ENCODE measurements around the gene ZNF580.

Gene ZNF580

DNA sequence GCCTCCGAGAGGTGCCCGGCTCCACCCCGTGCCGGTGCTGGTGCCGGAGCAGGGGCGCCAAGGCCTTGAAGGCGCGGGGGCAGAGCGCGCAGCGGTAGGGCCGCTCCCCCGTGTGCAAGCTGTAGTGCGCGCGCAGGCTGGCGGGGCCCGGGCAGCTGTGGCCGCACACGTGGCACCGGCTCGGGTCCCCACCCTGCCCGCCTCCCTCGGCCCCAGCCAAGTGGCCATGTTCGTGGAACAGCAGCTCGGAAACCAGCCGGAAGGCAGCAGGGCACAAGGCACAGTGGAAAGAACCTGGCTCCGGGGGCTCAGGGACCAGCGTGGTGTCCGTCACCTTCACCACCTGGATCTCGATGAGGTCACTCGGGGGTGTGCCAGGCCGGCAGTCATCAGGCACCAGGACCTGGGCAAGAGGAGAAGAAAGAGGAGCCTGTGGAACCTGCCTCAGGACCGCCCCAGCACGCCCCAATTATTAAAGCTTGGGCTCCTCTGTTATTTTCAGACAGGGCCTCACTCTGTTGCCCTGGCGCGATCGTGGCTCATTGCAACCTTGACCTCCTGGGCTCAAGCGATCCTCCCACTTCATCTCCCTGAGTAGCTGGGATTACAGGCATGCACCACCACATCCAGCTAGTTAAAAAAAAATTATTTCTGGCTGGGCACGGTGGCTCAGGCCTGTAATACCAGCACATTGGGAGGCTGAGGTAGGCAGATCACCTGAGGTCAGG lies 18.4 kb upstream of the ZNF580 start:
- TF ChIP-seq CTCF (IDR thresholded peaks at IDR 0.05; ENCODE audit: low read depth, low read length, missing control alignments): no peak
- in situ Hi-C loops (cut with HindIII; ENCODE audit: low sequenced_read_pairs): loop anchor here (5.0 to 25.0 kb wide), 2 partner anchors 110 to 1160 kb away; partner anchors contain the start of genes CDC42EP5 and LENG9
- no peak overlapping the region for H3K4me3 ChIP-seq (ENCODE audit: low read depth, low read length)
- DNase-seq (ENCODE audit: low read depth): no peak

GRCh38 chr19:55623130-55623529 lies 17.7 kb upstream of the ZNF580 start:
- in situ Hi-C loops (cut with HindIII; ENCODE audit: low sequenced_read_pairs): loop anchor here (5.0 to 25.0 kb wide), 2 partner anchors 111 to 1161 kb away; partner anchors contain the start of genes CDC42EP5 and LENG9
- no peak overlapping the region for H3K4me3 ChIP-seq (ENCODE audit: low read depth, low read length)
- DNase-seq (ENCODE audit: low read depth): no peak
- TF ChIP-seq CTCF (IDR thresholded peaks at IDR 0.05; ENCODE audit: low read depth, low read length, missing control alignments): no peak

DNA sequence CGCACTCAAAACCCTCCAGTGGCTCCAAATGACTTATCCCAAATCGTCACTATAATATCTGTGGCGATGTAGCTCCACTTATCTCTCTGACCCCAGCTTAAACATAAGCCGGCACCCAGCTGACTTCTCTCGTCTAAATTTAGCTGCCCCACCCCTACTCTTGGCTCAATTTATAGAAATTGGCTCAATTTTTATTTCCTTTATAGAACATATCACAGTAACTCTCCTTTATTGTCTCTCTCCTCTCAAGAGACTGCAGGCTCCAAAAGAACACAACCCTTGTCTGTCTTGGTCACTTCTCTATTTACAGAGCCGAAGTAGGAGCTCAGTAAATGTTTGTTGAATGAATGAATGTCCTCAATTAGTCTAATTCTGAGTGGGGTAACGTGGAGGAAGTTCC lies 17.2 kb upstream of the ZNF580 start:
- no peak for TF ChIP-seq CTCF (IDR thresholded peaks at IDR 0.05; ENCODE audit: low read depth, low read length, missing control alignments)

DNA sequence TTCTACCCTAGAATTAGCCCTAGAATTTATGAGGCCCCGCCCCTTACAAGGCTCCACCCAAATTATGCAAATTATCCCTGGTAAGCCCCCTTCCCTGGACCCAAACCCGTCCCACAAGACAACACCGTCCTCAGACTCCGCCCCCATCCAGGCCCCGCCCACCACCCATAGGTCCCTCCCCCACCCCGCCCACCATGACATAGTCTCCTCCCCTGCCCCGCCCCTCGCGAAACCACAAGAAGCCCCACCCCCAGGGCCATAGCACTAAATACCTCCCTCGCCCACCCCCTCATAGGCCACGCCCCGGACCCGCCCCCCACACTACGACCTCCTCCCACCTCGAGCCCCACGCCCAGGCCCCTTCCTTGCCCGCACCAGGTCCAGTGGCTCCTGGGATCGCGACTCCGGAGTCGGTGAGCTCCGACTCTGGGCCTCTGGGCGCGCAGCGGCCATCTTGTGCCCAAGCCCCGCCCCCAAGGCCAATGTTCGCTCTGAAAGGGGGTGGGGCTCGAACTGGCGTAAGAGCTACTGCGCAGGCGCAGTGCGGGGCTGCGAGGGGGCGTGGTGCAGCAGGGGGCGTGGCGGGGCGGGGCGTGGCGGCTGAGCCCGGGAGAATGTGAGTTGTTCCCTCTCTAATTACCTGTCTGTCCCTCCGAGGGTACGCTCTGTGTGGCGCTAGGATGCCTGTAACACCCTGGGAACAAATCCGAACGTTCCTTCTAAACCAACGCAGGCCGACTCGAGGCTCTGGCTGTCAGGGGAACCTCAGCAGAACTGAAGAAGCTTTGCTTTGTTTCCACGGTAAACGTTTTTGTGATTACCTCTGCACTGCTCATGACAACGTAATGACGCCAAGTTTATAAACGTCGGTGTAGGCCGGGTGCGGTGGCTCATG lies 16.4 kb upstream of the ZNF580 start, which contains the start of gene ZNF784:
TSS of gene ZNF784 (minus strand) at position 458 of the 895 bp plus-strand sequence. CDS start at position 453, 5 bp downstream.
- in situ Hi-C loops (cut with HindIII; ENCODE audit: low sequenced_read_pairs): loop anchor here (5.0 to 25.0 kb wide), 2 partner anchors 112 to 1162 kb away; partner anchors contain the start of genes CDC42EP5 and LENG9

More for the DNA sequence above, 17.2 kb upstream of the ZNF580 start:
- in situ Hi-C loops (cut with HindIII; ENCODE audit: low sequenced_read_pairs): loop anchor here (5.0 to 25.0 kb wide), 2 partner anchors 111 to 1161 kb away; partner anchors contain the start of genes CDC42EP5 and LENG9
- H3K4me3 ChIP-seq (ENCODE audit: low read depth, low read length): peak overlapping the region; percentile 29
- DNase-seq (ENCODE audit: low read depth): no peak

DNA sequence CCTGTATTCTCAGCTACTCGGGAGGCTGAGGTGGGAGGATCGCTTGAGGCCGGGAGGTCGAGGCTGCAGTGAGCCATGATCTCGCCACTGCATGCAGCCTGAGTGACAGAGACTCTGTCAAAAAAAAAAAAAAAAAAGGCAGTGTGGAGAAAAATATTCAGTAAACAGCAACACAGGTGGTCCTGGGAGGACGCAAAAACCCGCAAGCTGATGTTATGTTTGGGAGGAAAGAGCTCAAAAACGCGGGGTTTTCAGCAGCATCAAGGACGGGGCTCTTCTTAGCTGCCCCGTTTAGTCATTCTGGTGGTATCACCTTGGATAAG lies 15.8 kb upstream of the ZNF580 start:
- in situ Hi-C loops (cut with HindIII; ENCODE audit: low sequenced_read_pairs): no loop called here
- H3K4me3 ChIP-seq (ENCODE audit: low read depth, low read length): peak overlapping the region; percentile 59
- TF ChIP-seq CTCF (IDR thresholded peaks at IDR 0.05; ENCODE audit: low read depth, low read length, missing control alignments): no peak
- DNase-seq (ENCODE audit: low read depth): no peak

More for the DNA sequence above, 16.4 kb upstream of the ZNF580 start, which contains the start of gene ZNF784:
- DNase-seq (ENCODE audit: low read depth): peak; percentile 80
- peak within 1 kb of the TSS; percentile 59 for H3K4me3 ChIP-seq (ENCODE audit: low read depth, low read length)
- no peak for TF ChIP-seq CTCF (IDR thresholded peaks at IDR 0.05; ENCODE audit: low read depth, low read length, missing control alignments)

DNA sequence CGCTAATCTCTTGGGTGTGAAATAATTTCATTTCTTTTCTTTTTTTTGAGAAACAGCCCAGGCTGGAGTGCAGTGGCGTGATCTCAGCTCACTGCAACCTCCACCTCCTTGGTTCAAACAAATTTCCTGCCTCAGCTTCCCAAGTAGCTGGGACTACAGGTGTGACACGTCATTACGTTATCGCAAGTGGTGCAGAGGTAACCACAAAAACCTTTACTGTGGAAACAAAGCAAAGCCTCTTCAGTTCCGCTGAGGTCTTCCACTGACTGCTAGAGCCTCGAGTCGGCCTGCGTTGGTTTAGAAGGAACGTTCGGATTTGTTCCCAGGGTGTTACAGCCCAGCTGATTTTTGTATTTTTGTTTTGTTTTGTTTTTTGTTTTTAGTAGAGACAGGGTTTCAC lies 14.5 kb upstream of the ZNF580 start:
- no peak for TF ChIP-seq CTCF (IDR thresholded peaks at IDR 0.05; ENCODE audit: low read depth, low read length, missing control alignments)
- in situ Hi-C loops (cut with HindIII; ENCODE audit: low sequenced_read_pairs): no loop called here
- no peak for DNase-seq (ENCODE audit: low read depth)

More for the DNA sequence above, 14.5 kb upstream of the ZNF580 start:
- no peak overlapping the region for H3K4me3 ChIP-seq (ENCODE audit: low read depth, low read length)
